ENCODE data around the gene HOXC13.
A peak's percentile ranks its signal among the peaks of the same experiment; 100 is the strongest.

HOXC13 gene

GRCh38 chr12:53982648-53983567, 44.3 kb downstream of the HOXC13 start:
- DNase-seq = no peak

GRCh38 chr12:53983568-53983949, 44.9 kb downstream of the HOXC13 start:
- DNase-seq = no peak

GRCh38 chr12:53983950-53984572, 45.4 kb downstream of the HOXC13 start:
- no peak for DNase-seq

GRCh38 chr12:53984901-53985691, 46.5 kb downstream of the HOXC13 start, which contains the start of gene HOXC10:
TSS of gene HOXC10 (plus strand) at chr12:53985146. CDS start at chr12:53985260, 114 bp downstream.
- DNase-seq = peak; percentile 90

- DNase-seq = no peak
Measured at GRCh38 chr12:53985692-53985993, 47.0 kb downstream of the HOXC13 start.

GRCh38 chr12:53985994-53986685, 47.5 kb downstream of the HOXC13 start:
- DNase-seq = no peak

GRCh38 chr12:53986686-53987483, 48.3 kb downstream of the HOXC13 start:
- no peak for DNase-seq

- peak; percentile 26 for DNase-seq
Measured at GRCh38 chr12:53987787-53988230, 49.2 kb downstream of the HOXC13 start.

GRCh38 chr12:53988541-53989226, 50.1 kb downstream of the HOXC13 start:
- no peak for DNase-seq

GRCh38 chr12:53989227-53990113, 50.8 kb downstream of the HOXC13 start:
- peak; percentile 83 for DNase-seq

- no peak for DNase-seq
Measured at GRCh38 chr12:53990311-53991076, 51.9 kb downstream of the HOXC13 start.

- DNase-seq = no peak
Measured at GRCh38 chr12:53991077-53991460, 52.4 kb downstream of the HOXC13 start.

- no peak for DNase-seq
Measured at GRCh38 chr12:53992377-53992889, 53.8 kb downstream of the HOXC13 start.

GRCh38 chr12:53993162-53994008, 54.8 kb downstream of the HOXC13 start:
- no peak for DNase-seq

GRCh38 chr12:53994009-53994263, 55.3 kb downstream of the HOXC13 start:
- DNase-seq = no peak

GRCh38 chr12:53994264-53995001, 55.8 kb downstream of the HOXC13 start:
- DNase-seq = no peak

- no peak for DNase-seq
Measured at GRCh38 chr12:53995002-53995377, 56.4 kb downstream of the HOXC13 start.
